ENCODE measurements around the gene TMPRSS9. TPM values are rescaled to one million over a fixed set of nuclear protein-coding genes. Genes with fewer than 3 reads are reported as not detected.

The TMPRSS9 gene
- total and polyA plus RNA-seq, 2 of the 13 experiments (the other 11 are each of a cell fraction or from before 2014, with no cell fraction given) = 2.5 to 5.2 TPM

DNA sequence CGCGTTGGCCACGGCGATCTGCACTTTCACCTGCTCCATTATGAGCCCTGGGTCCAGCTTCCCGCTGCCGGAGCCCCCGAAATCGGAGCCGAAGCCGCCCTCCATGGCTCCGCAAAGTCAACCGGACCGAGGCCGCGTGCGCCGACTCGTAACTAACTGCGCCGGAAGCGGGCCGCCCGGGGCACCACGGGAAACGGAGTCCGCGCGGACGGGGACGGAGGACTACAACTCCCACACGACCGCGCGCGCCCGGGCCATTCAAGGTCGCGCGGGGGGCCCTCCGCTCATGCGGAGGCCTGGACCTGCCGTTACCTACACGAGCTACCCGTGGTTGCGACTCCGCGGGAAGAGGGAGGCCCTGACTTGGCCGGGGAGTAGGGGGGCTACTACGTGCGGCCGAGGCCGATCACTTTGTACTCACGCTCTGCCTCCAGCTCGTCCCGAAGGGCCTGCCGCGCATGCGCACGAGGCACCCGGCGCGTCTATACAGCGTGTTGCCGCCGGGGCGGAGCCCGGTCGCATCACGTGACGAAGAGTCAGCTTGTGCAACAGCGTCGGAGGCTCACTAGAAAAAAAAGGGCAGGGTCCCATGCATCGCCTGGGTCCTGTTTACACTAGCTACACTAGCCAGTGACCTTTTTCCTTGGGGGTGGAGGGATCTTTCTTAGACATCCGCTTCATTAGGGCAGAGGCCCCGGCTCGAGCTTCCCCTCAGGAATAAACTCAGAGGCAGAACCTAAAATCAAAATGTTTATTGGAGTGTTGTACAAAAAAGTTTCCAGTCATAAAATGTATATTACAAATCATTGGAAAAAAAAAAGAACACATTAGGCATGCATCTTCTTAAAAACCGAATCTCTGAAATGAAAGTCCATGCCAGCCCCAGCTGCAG lies 67.6 kb downstream of the TMPRSS9 start, which contains the start of gene TIMM13 (continued):
- TF ChIP-seq, protein P1, sequence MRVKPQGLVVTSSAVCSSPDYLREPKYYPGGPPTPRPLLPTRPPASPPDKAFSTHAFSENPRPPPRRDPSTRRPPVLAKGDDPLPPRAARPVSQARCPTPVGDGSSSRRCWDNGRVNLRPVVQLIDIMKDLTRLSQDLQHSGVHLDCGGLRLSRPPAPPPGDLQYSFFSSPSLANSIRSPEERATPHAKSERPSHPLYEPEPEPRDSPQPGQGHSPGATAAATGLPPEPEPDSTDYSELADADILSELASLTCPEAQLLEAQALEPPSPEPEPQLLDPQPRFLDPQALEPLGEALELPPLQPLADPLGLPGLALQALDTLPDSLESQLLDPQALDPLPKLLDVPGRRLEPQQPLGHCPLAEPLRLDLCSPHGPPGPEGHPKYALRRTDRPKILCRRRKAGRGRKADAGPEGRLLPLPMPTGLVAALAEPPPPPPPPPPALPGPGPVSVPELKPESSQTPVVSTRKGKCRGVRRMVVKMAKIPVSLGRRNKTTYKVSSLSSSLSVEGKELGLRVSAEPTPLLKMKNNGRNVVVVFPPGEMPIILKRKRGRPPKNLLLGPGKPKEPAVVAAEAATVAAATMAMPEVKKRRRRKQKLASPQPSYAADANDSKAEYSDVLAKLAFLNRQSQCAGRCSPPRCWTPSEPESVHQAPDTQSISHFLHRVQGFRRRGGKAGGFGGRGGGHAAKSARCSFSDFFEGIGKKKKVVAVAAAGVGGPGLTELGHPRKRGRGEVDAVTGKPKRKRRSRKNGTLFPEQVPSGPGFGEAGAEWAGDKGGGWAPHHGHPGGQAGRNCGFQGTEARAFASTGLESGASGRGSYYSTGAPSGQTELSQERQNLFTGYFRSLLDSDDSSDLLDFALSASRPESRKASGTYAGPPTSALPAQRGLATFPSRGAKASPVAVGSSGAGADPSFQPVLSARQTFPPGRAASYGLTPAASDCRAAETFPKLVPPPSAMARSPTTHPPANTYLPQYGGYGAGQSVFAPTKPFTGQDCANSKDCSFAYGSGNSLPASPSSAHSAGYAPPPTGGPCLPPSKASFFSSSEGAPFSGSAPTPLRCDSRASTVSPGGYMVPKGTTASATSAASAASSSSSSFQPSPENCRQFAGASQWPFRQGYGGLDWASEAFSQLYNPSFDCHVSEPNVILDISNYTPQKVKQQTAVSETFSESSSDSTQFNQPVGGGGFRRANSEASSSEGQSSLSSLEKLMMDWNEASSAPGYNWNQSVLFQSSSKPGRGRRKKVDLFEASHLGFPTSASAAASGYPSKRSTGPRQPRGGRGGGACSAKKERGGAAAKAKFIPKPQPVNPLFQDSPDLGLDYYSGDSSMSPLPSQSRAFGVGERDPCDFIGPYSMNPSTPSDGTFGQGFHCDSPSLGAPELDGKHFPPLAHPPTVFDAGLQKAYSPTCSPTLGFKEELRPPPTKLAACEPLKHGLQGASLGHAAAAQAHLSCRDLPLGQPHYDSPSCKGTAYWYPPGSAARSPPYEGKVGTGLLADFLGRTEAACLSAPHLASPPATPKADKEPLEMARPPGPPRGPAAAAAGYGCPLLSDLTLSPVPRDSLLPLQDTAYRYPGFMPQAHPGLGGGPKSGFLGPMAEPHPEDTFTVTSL (CRISPR knock-in tag; IDR thresholded peaks at IDR 0.05; ENCODE audit: borderline replicate concordance) = no peak
- TF ChIP-seq ZNF737 (CRISPR knock-in tag; IDR thresholded peaks at IDR 0.05; ENCODE audit: borderline replicate concordance) = 0 out of 2 replicates have a peak, but pooled peaks have one; percentile 28
- no peak for TF ChIP-seq MEIS1 (CRISPR knock-in tag; IDR thresholded peaks at IDR 0.05; ENCODE audit: borderline replicate concordance)
- TF ChIP-seq, protein P2, sequence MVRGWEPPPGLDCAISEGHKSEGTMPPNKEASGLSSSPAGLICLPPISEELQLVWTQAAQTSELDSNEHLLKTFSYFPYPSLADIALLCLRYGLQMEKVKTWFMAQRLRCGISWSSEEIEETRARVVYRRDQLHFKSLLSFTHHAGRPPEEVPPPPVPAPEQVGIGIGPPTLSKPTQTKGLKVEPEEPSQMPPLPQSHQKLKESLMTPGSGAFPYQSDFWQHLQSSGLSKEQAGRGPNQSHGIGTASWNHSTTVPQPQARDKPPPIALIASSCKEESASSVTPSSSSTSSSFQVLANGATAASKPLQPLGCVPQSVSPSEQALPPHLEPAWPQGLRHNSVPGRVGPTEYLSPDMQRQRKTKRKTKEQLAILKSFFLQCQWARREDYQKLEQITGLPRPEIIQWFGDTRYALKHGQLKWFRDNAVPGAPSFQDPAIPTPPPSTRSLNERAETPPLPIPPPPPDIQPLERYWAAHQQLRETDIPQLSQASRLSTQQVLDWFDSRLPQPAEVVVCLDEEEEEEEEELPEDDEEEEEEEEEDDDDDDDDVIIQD (CRISPR knock-in tag; IDR thresholded peaks at IDR 0.05; ENCODE audit: low read depth) = no peak
- peak; percentile 92; the same call in 1 of the 2 replicates for TF ChIP-seq HOXD1 (CRISPR knock-in tag; IDR thresholded peaks at IDR 0.05)
- TF ChIP-seq ZNF616 (CRISPR knock-in tag; IDR thresholded peaks at IDR 0.05; ENCODE audit: low read depth) = no peak; the same call in none of the 2 replicates
- no peak for TF ChIP-seq HOXA9 (CRISPR knock-in tag; IDR thresholded peaks at IDR 0.05; ENCODE audit: borderline replicate concordance)
- no peak for TF ChIP-seq ADNP (CRISPR knock-in tag; IDR thresholded peaks at IDR 0.05)
- no peak; the same call in 1 of the 2 replicates for TF ChIP-seq ZNF263 (CRISPR knock-in tag; IDR thresholded peaks at IDR 0.05)
- TF ChIP-seq SRSF4 (IDR thresholded peaks at IDR 0.05; ENCODE audit: low read depth, low read length, poor library complexity, severe bottlenecking) = no peak
- peak; percentile 99 for TF ChIP-seq MYC (CRISPR knock-in tag; IDR thresholded peaks at IDR 0.05; ENCODE audit: borderline replicate concordance)
- TF ChIP-seq, protein P3, sequence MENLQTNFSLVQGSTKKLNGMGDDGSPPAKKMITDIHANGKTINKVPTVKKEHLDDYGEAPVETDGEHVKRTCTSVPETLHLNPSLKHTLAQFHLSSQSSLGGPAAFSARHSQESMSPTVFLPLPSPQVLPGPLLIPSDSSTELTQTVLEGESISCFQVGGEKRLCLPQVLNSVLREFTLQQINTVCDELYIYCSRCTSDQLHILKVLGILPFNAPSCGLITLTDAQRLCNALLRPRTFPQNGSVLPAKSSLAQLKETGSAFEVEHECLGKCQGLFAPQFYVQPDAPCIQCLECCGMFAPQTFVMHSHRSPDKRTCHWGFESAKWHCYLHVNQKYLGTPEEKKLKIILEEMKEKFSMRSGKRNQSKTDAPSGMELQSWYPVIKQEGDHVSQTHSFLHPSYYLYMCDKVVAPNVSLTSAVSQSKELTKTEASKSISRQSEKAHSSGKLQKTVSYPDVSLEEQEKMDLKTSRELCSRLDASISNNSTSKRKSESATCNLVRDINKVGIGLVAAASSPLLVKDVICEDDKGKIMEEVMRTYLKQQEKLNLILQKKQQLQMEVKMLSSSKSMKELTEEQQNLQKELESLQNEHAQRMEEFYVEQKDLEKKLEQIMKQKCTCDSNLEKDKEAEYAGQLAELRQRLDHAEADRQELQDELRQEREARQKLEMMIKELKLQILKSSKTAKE (CRISPR knock-in tag; IDR thresholded peaks at IDR 0.05; ENCODE audit: borderline replicate concordance) = peak; percentile 86
- no peak for TF ChIP-seq ZMYM3 (CRISPR knock-in tag; IDR thresholded peaks at IDR 0.05)
- TF ChIP-seq ZNF7 (CRISPR knock-in tag; IDR thresholded peaks at IDR 0.05) = no peak
- TF ChIP-seq, protein P4, sequence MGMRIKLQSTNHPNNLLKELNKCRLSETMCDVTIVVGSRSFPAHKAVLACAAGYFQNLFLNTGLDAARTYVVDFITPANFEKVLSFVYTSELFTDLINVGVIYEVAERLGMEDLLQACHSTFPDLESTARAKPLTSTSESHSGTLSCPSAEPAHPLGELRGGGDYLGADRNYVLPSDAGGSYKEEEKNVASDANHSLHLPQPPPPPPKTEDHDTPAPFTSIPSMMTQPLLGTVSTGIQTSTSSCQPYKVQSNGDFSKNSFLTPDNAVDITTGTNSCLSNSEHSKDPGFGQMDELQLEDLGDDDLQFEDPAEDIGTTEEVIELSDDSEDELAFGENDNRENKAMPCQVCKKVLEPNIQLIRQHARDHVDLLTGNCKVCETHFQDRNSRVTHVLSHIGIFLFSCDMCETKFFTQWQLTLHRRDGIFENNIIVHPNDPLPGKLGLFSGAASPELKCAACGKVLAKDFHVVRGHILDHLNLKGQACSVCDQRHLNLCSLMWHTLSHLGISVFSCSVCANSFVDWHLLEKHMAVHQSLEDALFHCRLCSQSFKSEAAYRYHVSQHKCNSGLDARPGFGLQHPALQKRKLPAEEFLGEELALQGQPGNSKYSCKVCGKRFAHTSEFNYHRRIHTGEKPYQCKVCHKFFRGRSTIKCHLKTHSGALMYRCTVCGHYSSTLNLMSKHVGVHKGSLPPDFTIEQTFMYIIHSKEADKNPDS (CRISPR knock-in tag; IDR thresholded peaks at IDR 0.05) = no peak
- TF ChIP-seq PHF21A (CRISPR knock-in tag; IDR thresholded peaks at IDR 0.05) = peak; percentile 95
